Esophagus squamous epithelium (tissue), 5 donors: ENCODE measurements around the gene SLC35E3. TPM values are rescaled to one million over a fixed set of nuclear protein-coding genes. Genes with fewer than 3 reads are reported as not detected.

Experiments
- DNase-seq: peaks from one replicate; lab custom pipeline; 2025; lab: John Stamatoyannopoulos, UW
- H3K27ac ChIP-seq, 4 donors: fragments of 200-600 bp; sonication (generic); one replicate each; pipeline ENCODE4 v1.5.1; 2016 to 2019; ENCODE audit warnings: mild to moderate bottlenecking in 1 of 4
- H3K27me3 ChIP-seq, 4 donors: fragments of 200-600 bp; sonication (generic); 1 replicate in 3 of 4; 2 replicates in 1 of 4; pipeline versions ENCODE4 v1.5.1 to v1.6.0; 2017 to 2021; ENCODE audit warnings: antibody characterized with exemption in 1 of 4
- H3K36me3 ChIP-seq, 3 donors: fragments of 200-600 bp; sonication (generic); one replicate each; pipeline ENCODE4 v1.5.1; 2016 to 2019
- H3K4me1 ChIP-seq, 3 donors: fragments of 200-600 bp; sonication (generic); one replicate each; pipeline ENCODE4 v1.5.1; 2017 to 2019
- H3K4me3 ChIP-seq, 4 donors: fragments of 200-600 bp; sonication (generic); 1 replicate in 3 of 4; 2 replicates in 1 of 4; pipeline ENCODE4 v1.5.1; 2016 to 2019; ENCODE audit warnings: mild to moderate bottlenecking in 2 of 4, moderate library complexity in 1 of 4
- H3K9me3 ChIP-seq, 3 donors: fragments of 200-600 bp; sonication (generic); one replicate each; pipeline ENCODE4 v1.5.1; 2016 to 2019
- CTCF ChIP-seq, 6 experiments: fragments of 450-650 bp in 4 of 6; fragments of 200-600 bp in 2 of 6; sonication (generic) in 2 of 6; IDR thresholded peaks; one replicate each; pipeline ENCODE4 v1.5.1; 2016 to 2019; ENCODE audit warnings: antibody characterized with exemption in 6 of 6, mild to moderate bottlenecking in 4 of 6, moderate library complexity in 4 of 6
- POLR2A ChIP-seq, 4 donors: fragments of 450-650 bp; IDR thresholded peaks; one replicate each; pipeline ENCODE4 v1.6.1; 2017; ENCODE audit warnings: antibody characterized with exemption in 4 of 4, mild to moderate bottlenecking in 4 of 4, moderate library complexity in 3 of 4
- WGBS, 2 donors: methylation state at CpG; one replicate each; pipeline ENCODE4 v1.1.5; 2018; 5-methylcytosine and 5-hydroxymethylcytosine counted together
- intact Hi-C: fragments of 100-400 bp; cut with DNase I; formaldehyde crosslinking; loops from one replicate; pipeline ENCODE4 v1.15.0; 2022
- total RNA-seq, 4 donors: library from RNA; depleted of rRNA; stranded (reverse); fragments of >200 nt; gene quantifications; one replicate each; pipeline ENCODE4 v1.1.0, GENCODE V29; 2016
- donor health status: DM: yes; HTN: yes; CAD: no.

Gene SLC35E3
- total RNA-seq, 4 donors from 2014 or later, result 2.2 to 8.5 (median 4.6) TPM

- 78 to 84% methylated on average over 4 of the region's 4 CpGs for WGBS, 2 donors
- Histone ChIP-seq H3K27me3 (no peaks in the 10 kb centered on the region), H3K4me1 (peaks cover 10 to 29% (median 14%) of the 10 kb centered on the region in 3 donors), H3K9me3 (no peaks in the 10 kb centered on the region), H3K27ac (no peak overlapping the region), H3K4me3 (no peak overlapping the region), H3K36me3 (peaks cover 0 to 53% (median 12%) of the 10 kb centered on the region in 3 donors)
- intact Hi-C loops, result no loop called here
- no peak for DNase-seq
- TF ChIP-seq CTCF (IDR thresholded peaks at IDR 0.05), result no peak
- no peak for TF ChIP-seq POLR2A (IDR thresholded peaks at IDR 0.05)
Measured at GRCh38 chr12:68750506-68750905, 4.5 kb downstream of the SLC35E3 start.

DNA sequence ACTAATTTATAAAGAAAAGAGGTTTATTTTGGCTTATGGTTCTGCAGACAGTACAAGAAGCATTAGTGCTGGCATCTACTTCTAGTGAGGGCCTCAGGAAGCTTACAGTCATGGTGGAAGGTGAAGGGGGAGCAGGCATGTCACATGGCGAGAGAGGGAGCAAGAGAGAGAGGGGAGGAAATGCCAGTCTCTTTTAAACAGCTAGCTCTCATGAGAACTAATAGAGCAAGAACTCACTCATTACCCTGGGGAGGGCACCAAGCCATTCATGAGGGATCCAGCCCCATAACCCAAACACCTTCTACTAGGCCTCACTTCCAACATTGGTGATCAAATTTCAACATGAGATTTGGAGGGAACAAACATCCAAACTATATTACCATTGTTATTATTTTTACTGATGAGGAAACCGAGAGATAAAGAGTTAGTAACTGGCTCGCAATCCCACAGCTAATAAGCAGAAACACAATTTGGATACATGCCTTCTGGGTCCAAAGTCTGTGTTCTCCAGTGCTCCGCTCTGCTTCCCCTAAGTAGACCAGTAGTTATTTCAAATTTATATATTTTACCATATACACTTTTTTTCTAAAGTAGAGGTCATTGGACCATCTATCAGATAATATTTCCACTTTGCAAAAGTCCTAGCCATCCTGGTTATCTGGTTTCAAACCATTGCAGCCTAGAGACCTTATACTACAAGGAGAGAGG is 9.7 kb downstream of the SLC35E3 start:
- H3K36me3 ChIP-seq, result peaks cover 0 to 87% (median 12%) of the 10 kb centered on the region in 3 donors

DNA sequence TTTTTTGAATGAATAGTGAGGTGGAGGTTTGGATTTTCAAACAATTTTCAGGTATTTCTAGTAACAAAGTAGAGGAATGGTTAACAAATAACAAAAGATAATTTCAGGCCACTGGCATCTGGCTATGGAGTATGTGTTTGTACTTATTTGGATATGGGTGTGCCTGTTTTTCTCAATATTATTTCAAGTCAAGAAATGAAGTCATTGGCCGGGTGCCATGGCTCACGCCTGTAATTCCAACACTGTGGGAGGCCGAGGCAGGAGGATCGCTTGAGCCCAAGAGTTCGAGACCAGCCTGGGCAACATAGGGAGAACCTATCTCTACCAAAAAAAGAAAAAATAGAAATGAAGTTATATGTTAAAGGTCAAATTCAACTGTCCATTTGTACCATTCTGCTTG is 13.9 kb downstream of the SLC35E3 start:
- Histone ChIP-seq H3K4me1 (peaks cover 0 to 25% (median 3%) of the 10 kb centered on the region in 3 donors), H3K9me3 (no peaks in the 10 kb centered on the region), H3K36me3 (peaks cover 0 to 92% (median 0%) of the 10 kb centered on the region in 3 donors), H3K27ac (no peak overlapping the region), H3K4me3 (no peak overlapping the region), H3K27me3 (no peaks in the 10 kb centered on the region)
- 86 to 93% methylated on average over 5 of the region's 5 CpGs for WGBS, 2 donors
- TF ChIP-seq CTCF (IDR thresholded peaks at IDR 0.05) (no peak), POLR2A (IDR thresholded peaks at IDR 0.05) (no peak)
- DNase-seq, result no peak
- intact Hi-C loops, result no loop called here

More for the DNA sequence above, 9.7 kb downstream of the SLC35E3 start:
- no peak for DNase-seq
- H3K9me3 ChIP-seq, result no peaks in the 10 kb centered on the region
- intact Hi-C loops, result no loop called here
- 70 to 93% methylated on average over 4 of the region's 4 CpGs for WGBS, 2 donors
- no peak overlapping the region for H3K4me3 ChIP-seq
- no peaks in the 10 kb centered on the region for H3K27me3 ChIP-seq
- no peak overlapping the region for H3K27ac ChIP-seq
- H3K4me1 ChIP-seq, result no peaks in the 10 kb centered on the region
- no peak for TF ChIP-seq CTCF (IDR thresholded peaks at IDR 0.05)
- no peak for TF ChIP-seq POLR2A (IDR thresholded peaks at IDR 0.05)

- TF ChIP-seq CTCF (IDR thresholded peaks at IDR 0.05), result no peak
- no peak for TF ChIP-seq POLR2A (IDR thresholded peaks at IDR 0.05)
- no peak overlapping the region for H3K4me3 ChIP-seq
- H3K4me1 ChIP-seq, result peaks cover 0 to 25% (median 3%) of the 10 kb centered on the region in 3 donors
- WGBS, 2 donors, result 91% methylated on average over 7 of the region's 7 CpGs
- no peaks in the 10 kb centered on the region for H3K27me3 ChIP-seq
- no peaks in the 10 kb centered on the region for H3K9me3 ChIP-seq
- intact Hi-C loops, result no loop called here
- H3K27ac ChIP-seq, result no peak overlapping the region
- H3K36me3 ChIP-seq, result peaks cover 0 to 88% (median 0%) of the 10 kb centered on the region in 3 donors
- DNase-seq, result no peak
Measured at GRCh38 chr12:68760806-68761441, 14.9 kb downstream of the SLC35E3 start.

DNA sequence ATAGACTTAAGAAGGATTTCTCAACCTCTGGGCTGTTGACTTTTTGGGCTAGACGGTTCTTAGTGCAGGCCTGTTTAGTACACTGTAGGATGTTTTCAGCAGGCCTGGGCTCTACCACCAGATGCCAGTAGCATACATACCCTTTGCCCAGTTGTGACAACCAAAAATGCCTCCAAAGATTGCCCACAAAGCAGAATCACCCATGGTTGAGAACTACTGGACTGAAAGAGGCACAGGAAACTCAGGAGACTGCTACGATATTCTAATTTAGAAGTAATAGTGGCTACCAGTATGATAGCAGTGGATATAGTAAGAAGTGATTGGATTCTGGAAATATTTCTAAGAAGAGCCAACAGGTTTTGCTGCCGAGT is 15.5 kb downstream of the SLC35E3 start:
- Histone ChIP-seq H3K4me1 (peaks cover 0 to 25% (median 3%) of the 10 kb centered on the region in 3 donors), H3K4me3 (no peak overlapping the region), H3K27me3 (no peaks in the 10 kb centered on the region), H3K36me3 (peaks cover 0 to 88% (median 0%) of the 10 kb centered on the region in 3 donors), H3K27ac (no peak overlapping the region), H3K9me3 (no peaks in the 10 kb centered on the region)
- intact Hi-C loops, result no loop called here
- 97 to 98% methylated on average over 3 of the region's 3 CpGs for WGBS, 2 donors
- no peak for DNase-seq
- TF ChIP-seq POLR2A (IDR thresholded peaks at IDR 0.05), result no peak
- TF ChIP-seq CTCF (IDR thresholded peaks at IDR 0.05), result no peak
